Right ventricle myocardium superior (tissue), 1 donor: Measurements from ENCODE around the gene KCND3. TPM values are rescaled to one million over a fixed set of nuclear protein-coding genes. Genes with fewer than 3 reads are reported as not detected.

ENCODE experiments used
- ATAC-seq: fragments of 200-7000 bp; cut with Tn5 transposase; one replicate; pipeline ENCODE4 v1.9.1; 2020; ENCODE audit warnings: mild to moderate bottlenecking; ENCODE audit not compliant: poor library complexity
- DNase-seq: peaks from one replicate; pipeline ENCODE4 v3.0.0-alpha.2; 2020
- intact Hi-C: fragments of 100-400 bp; cut with DNase I; formaldehyde crosslinking; loops from one replicate; pipeline ENCODE4 v1.11.2; 2022
- long read RNA-seq: library from polyadenylated mRNA; unstranded; transcript quantifications from one replicate; pipeline ENCODE4 v2.0.0, GENCODE V29; 2021
- total RNA-seq: library from RNA; stranded (reverse); fragmentation: NEBNext Ultra II Directional; extraction: Animal tissue kit (Norgen Biotek cat#: 25700); gene quantifications from one replicate; pipeline ENCODE4 v1.2.1, GENCODE V29; 2021
- donor health status: DM: no; HTN: yes; CAD: no; lungs with severe emphysema.

The KCND3 gene
- total RNA-seq = 19.7 TPM
- long read RNA-seq, full-length matches to known transcripts = 2 of 33 reads
- long read RNA-seq, partial matches to known transcripts = 1 of 33 reads
- long read RNA-seq, other reads (novel, unspliced or antisense) = 30 of 33 reads

GRCh38 chr1:111989531-111990025 is at the start of gene KCND3:
Gene KCND3 (minus strand): TSS chr1:111989668.
- ATAC-seq (peak; percentile 10), DNase-seq (peak; percentile 60)
- intact Hi-C loops = loop anchor here (2.0 to 5.0 kb wide), 2 partner anchors 187 to 348 kb away; no protein-coding TSS in a partner anchor

DNA sequence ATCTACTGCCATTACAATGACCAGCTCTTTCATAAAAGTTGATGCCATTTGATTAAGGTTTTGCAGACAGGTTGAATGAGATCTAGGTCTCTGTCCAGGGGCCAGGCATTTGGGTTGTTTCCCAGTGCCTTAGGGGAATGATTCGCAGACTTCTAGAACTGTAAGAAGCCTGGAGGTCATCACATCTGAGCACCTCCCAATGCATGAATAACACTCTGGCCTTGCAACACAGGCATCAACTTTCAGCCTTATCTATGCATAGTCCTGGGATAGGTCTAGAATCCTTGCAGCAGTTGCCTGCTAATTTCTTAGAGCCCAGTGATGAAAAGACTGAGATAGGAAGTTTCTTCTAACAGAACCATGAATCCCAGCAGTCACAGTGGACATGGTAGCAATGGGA is 44.8 kb upstream of the KCND3 start:
- intact Hi-C loops = no loop called here
- ATAC-seq (no peak), DNase-seq (no peak)

DNA sequence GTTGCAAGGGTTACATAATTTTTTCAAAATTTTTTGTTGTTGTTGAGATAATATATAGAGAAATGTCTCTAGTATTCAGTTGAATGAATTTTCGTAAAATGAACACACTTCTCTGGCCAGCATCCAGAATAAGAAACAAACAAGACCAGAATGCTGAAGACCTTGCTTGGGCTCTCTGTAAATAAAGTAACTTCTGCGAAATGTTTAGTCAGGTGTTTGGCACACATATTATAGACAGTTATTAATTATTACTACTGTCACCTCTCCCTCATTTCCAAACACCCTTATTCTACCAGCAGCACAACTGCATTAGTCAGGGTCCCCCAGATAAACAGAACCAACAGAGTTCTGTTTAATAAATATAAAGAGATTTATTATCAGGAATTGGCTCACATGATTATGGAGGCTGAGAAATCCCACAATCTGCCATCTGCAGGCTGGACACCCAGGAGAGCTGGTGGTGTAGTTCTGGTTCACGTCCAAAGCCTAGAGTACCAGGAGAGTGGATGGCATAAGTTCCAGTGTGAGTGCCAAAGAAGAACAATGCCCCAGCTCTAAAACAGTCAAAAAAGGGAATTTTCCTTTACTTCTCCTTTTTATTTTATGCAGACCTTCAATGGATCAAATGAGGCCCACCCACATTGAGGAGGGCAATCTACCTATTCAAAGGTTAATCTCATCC is 44.1 kb upstream of the KCND3 start:
- intact Hi-C loops = no loop called here
- no peak for ATAC-seq
- DNase-seq = no peak

GRCh38 chr1:112030157-112030556 is 40.7 kb upstream of the KCND3 start:
- intact Hi-C loops = no loop called here
- ATAC-seq (no peak), DNase-seq (no peak)

- intact Hi-C loops = no loop called here
- no peak for ATAC-seq
Observed at GRCh38 chr1:112027696-112028095, 38.2 kb upstream of the KCND3 start.

GRCh38 chr1:112026501-112026900 is 37.0 kb upstream of the KCND3 start:
- DNase-seq (no peak), ATAC-seq (no peak)
- intact Hi-C loops = no loop called here

More at GRCh38 chr1:112027696-112028095, 38.2 kb upstream of the KCND3 start:
- DNase-seq = no peak

DNA sequence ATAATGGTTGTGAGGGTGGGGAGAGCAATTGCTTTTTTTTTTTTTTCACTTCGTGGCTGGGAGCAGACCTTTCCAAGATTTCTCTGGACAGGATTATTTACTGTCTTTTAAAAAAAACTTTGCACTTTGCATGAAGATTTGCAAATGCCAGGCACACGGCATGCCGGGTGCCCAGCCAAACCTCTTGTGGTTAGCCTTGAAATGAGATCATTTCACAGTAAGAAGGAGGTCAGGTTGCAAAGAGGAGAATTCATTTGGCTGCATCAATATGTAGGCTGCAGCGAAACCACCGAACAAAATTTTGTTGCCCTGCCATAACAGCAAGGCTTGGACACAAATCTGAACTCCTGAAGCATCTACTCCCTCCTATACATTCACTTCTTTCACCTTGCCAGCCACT is 36.5 kb upstream of the KCND3 start:
- DNase-seq (no peak), ATAC-seq (no peak)
- intact Hi-C loops = no loop called here

- no peak for ATAC-seq
- intact Hi-C loops = no loop called here
- DNase-seq = no peak
Observed at GRCh38 chr1:112021263-112021662, 31.8 kb upstream of the KCND3 start.

DNA sequence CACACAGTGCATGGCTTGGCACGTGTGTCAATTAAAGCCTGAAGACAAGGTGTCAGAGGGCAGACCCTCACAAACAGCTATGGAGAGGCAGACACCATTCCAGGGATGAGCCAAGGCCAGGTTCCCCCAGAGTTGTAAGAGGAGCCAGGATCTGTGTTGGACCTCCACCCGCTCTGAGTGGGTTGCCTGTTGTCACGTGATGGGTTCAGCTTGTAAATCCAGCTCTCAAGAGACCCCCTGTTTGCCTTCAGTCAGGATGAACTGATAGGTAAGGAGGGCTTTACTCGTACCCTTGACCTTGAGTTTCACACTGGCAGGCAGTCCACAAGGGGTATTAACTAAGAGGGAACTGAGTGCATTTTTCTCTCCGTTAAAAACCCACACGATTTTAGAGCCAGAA is 27.7 kb upstream of the KCND3 start:
- no peak for DNase-seq
- intact Hi-C loops = no loop called here
- no peak for ATAC-seq

DNA sequence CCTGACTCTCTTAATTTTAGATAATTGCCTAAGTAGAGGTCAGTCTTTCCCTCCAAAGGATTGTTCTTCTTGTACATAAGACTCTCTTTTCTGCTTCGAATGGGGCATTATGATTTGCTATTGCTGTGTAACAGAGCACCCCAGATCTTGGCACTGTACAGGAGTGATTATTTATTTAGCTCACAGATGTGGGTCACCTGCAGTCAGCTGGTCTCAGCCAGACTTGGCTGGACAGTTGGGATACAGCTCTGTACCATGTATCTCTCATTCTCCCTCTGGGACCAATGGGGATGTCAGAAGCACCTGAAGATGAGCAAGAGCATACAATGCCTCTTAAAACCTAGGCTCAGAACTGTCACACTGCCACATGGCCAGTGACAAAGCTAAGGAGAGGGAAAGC is 23.4 kb upstream of the KCND3 start:
- no peak for ATAC-seq
- intact Hi-C loops = no loop called here
- no peak for DNase-seq

GRCh38 chr1:112011202-112011601 is 21.7 kb upstream of the KCND3 start:
- ATAC-seq (peak; percentile 46), DNase-seq (no peak)
- intact Hi-C loops = no loop called here

GRCh38 chr1:112007169-112007568 is 17.7 kb upstream of the KCND3 start:
- DNase-seq (no peak), ATAC-seq (no peak)
- intact Hi-C loops = no loop called here

DNA sequence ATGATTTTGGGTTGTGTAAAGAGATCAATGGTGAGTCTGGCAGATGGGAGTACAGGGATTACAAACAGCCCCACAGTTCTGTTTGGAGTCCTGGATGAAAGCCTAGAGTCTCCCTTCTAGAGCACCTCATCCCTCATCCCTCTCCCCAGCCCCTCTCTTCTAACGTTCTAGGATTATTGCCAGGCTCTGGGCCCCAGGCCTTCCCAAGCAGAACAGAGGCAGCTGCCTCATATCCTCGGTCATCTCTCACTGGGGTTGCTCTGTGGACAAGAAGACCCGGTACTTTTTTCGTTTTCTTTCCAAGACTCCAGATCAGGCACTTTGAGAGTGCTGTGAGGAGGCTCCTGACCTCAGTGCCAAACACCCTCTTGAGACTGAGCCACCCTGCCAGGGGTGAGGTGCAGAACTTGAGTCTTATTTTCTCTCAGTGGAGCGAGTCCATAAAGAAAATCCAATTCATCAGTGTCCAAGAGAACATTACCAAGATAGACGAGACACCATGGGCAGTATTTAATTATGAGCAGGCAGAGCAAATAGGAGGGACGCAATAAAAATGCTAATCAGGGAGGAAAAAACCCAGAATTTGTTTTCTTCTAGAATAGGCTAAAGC is 17.1 kb upstream of the KCND3 start:
- DNase-seq (no peak), ATAC-seq (no peak)
- intact Hi-C loops = no loop called here

- DNase-seq (no peak), ATAC-seq (no peak)
- intact Hi-C loops = no loop called here
Observed at GRCh38 chr1:112004076-112004475, 14.6 kb upstream of the KCND3 start.

- DNase-seq = no peak
- ATAC-seq = no peak
- intact Hi-C loops = no loop called here
Observed at GRCh38 chr1:112002514-112002913, 13.0 kb upstream of the KCND3 start.

- intact Hi-C loops = no loop called here
- ATAC-seq (no peak), DNase-seq (no peak)
Observed at GRCh38 chr1:112001436-112001835, 12.0 kb upstream of the KCND3 start.

- ATAC-seq (no peak), DNase-seq (no peak)
- intact Hi-C loops = no loop called here
Observed at GRCh38 chr1:112000048-112000447, 10.6 kb upstream of the KCND3 start.

DNA sequence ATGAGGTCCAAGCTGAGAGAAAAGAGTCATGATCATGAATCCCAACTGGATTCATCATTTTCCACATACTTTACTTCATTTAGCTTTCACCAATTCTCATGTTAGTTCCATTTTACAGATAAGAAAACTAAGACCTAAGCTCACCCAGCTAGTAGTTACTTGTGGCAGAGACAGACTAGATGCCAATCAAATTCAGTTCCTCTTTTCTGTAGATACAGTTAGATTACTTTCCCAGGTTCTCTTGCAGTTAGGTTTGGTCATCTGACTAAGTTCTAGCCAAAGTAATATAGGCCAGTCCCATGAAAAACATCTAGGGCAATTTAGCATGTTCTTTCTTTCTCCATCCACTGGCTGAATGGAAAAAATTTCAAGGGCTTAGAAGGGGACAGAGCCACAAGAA is 8.9 kb upstream of the KCND3 start:
- no peak for DNase-seq
- intact Hi-C loops = no loop called here
- ATAC-seq = no peak

GRCh38 chr1:111992476-111992875 is 3.0 kb upstream of the KCND3 start:
- no peak for DNase-seq
- intact Hi-C loops = loop anchor here (5.0 kb wide), 1 partner anchor 345 kb away; no protein-coding TSS in a partner anchor
- ATAC-seq = no peak
